Erythroblast (primary cell): ENCODE data around the gene LCN2.

Experiments used
- GATA1 ChIP-seq: IDR thresholded peaks from 2 replicates; pipeline ENCODE4 v1.6.1; 2011; ENCODE audit warnings: low read depth, mild to moderate bottlenecking, control low read depth, low read length, moderate library complexity
- POLR2A ChIP-seq: IDR thresholded peaks from 2 replicates; pipeline ENCODE4 v1.6.1; 2011; ENCODE audit warnings: mild to moderate bottlenecking, low read length

DNA sequence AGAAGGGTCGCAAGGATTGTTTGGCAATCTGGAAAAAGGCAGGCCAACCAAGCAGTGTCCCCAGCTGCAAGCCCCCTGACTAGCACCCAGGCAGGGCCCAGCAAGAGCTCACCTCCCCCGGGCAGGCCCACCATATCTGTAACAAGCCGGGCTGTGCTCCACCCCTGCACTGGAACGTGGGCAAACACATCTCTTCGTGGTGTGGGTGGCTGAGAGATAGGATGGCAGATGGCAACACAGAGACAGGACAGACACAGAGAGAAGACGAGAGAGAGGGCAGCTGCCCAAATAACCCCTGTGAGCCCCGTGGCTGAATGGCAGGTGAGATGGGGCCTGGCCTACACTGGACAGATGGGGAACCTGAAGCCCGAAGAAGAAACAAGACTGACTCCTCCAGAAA is 20.2 kb downstream of the LCN2 start:
- TF ChIP-seq POLR2A: no peak
- no peak for TF ChIP-seq GATA1
